HCT116 (cell line): Measurements from ENCODE around the gene FBXW8. TPM values are rescaled to one million over a fixed set of nuclear protein-coding genes. Genes with fewer than 3 reads are reported as not detected.

Source experiments
- ATAC-seq: fragments of 200-7000 bp; cut with Tn5 transposase; 2 replicates; pipeline ENCODE4 v1.9.1; 2020; ENCODE audit warnings: mild to moderate bottlenecking, moderate library complexity
- BruUV-seq: library from RNA; stranded (reverse); fragments of 400-500 nt; replicated peaks from 2 replicates; lab custom pipeline; 2021; lab: Mats Ljungman, UMichigan
- CTCF ChIA-PET: fragments of 300-600 bp; sonication (Branson Sonifier 250); formaldehyde crosslinking; loops from one replicate; lab custom pipeline; 2021; ENCODE audit warnings: antibody characterized with exemption; lab: Charles Lee
- POLR2A ChIA-PET: fragments of 300-600, 350-600 bp; sonication (Branson Sonifier 250); formaldehyde crosslinking; loops from one replicate; lab custom pipeline; 2021; ENCODE audit warnings: antibody characterized with exemption; lab: Charles Lee
- RAD21 ChIA-PET, 2 experiments: fragments of 300-600 bp; sonication (Branson Sonifier 250); formaldehyde crosslinking; loops; one replicate each; lab custom pipeline; 2023; ENCODE audit warnings: low total read pairs in 2 of 2; ENCODE audit not compliant: uncharacterized antibody in 2 of 2, unreplicated experiment in 2 of 2, low non-redundant PET in 1 of 2; lab: Charles Lee
- DNase-seq: peaks from one replicate; pipeline ENCODE4 v3.0.0-alpha.2; 2010; ENCODE audit warnings: low read depth, low spot score
- H2AFZ ChIP-seq: fragments of 200-600 bp; shearing (Covaris generic), sonication (generic); 2 replicates; pipeline ENCODE4 v1.6.1; 2017; ENCODE audit warnings: low read depth, mixed run types, mixed read lengths, antibody characterized with exemption, low read length; ENCODE audit not compliant: poor library complexity, severe bottlenecking
- H3K27ac ChIP-seq: 2 replicates; pipeline ENCODE4 v1.5.1; 2012; ENCODE audit warnings: low read depth, low read length
- H3K27me3 ChIP-seq: fragments of 200-600 bp; sonication (generic); 2 replicates; pipeline ENCODE4 v1.6.1; 2016; ENCODE audit warnings: mixed run types, low read length, mixed read lengths; ENCODE audit not compliant: insufficient read depth
- H3K36me3 ChIP-seq, 2 experiments: fragments of 200-500 bp in 1 of 2; fragments of 200-600 bp in 1 of 2; sonication (Bioruptor generic) in 1 of 2; sonication (generic) in 1 of 2; 2 replicates each; pipeline versions ENCODE4 v1.5.1 to v1.6.1; 2014 to 2016; ENCODE audit warnings: low read length in 2 of 2, inconsistent platforms in 1 of 2, mixed read lengths in 1 of 2, mixed run types in 1 of 2; ENCODE audit not compliant: insufficient read depth in 2 of 2, control insufficient read depth in 1 of 2
- H3K4me1 ChIP-seq, 2 experiments: fragments of 200-600 bp in 1 of 2; sonication (generic) in 1 of 2; 2 replicates each; pipeline versions ENCODE4 v1.5.1 to v1.6.1; 2012 to 2017; ENCODE audit warnings: low read length in 2 of 2, inconsistent platforms in 1 of 2, mild to moderate bottlenecking in 1 of 2, mixed read lengths in 1 of 2, mixed run types in 1 of 2, moderate library complexity in 1 of 2; ENCODE audit not compliant: insufficient read depth in 2 of 2, control insufficient read depth in 1 of 2
- H3K4me2 ChIP-seq: fragments of 200-600 bp; sonication (generic); 2 replicates; pipeline ENCODE4 v1.6.1; 2017; ENCODE audit warnings: mixed run types, low read length, mixed read lengths
- H3K4me3 ChIP-seq, 2 experiments: fragments of 200-600 bp in 1 of 2; sonication (generic) in 1 of 2; replicated peaks in 1 of 2; 2 replicates each; pipeline ENCODE4 v1.5.1; 2011 to 2016; ENCODE audit warnings: low read length in 2 of 2, control low read depth in 1 of 2, low read depth in 1 of 2, mild to moderate bottlenecking in 1 of 2, mixed read lengths in 1 of 2, mixed run types in 1 of 2
- H3K79me2 ChIP-seq: fragments of 200-600 bp; sonication (generic); 2 replicates; pipeline ENCODE4 v1.6.1; 2017; ENCODE audit warnings: mild to moderate bottlenecking, mixed run types, low read length, moderate library complexity, mixed read lengths; ENCODE audit not compliant: insufficient read depth
- H3K9ac ChIP-seq: fragments of 200-600 bp; sonication (generic); 2 replicates; pipeline ENCODE4 v1.6.1; 2016; ENCODE audit warnings: low read length, mixed read lengths
- H3K9me2 ChIP-seq: fragments of 200-600 bp; sonication (generic), shearing (Covaris generic); 2 replicates; pipeline ENCODE4 v1.6.1; 2017; ENCODE audit warnings: mixed run types, mild to moderate bottlenecking, moderate library complexity; ENCODE audit not compliant: insufficient read depth
- H3K9me3 ChIP-seq, 2 experiments: fragments of 200-500 bp in 1 of 2; fragments of 200-600 bp in 1 of 2; sonication (Bioruptor generic) in 1 of 2; sonication (generic) in 1 of 2; 2 replicates each; pipeline ENCODE4 v1.6.1; 2014 to 2017; ENCODE audit warnings: low read length in 2 of 2, mixed read lengths in 2 of 2, inconsistent platforms in 1 of 2, low read depth in 1 of 2, mild to moderate bottlenecking in 1 of 2, mixed run types in 1 of 2, moderate library complexity in 1 of 2; ENCODE audit not compliant: control insufficient read depth in 1 of 2, insufficient read depth in 1 of 2
- H4K20me1 ChIP-seq: fragments of 200-600 bp; sonication (generic), shearing (Covaris generic); 2 replicates; pipeline ENCODE4 v1.6.1; 2017; ENCODE audit warnings: mixed run types, mild to moderate bottlenecking, moderate library complexity; ENCODE audit not compliant: insufficient read depth
- CEBPB ChIP-seq: IDR thresholded peaks from 2 replicates; pipeline ENCODE4 v1.6.1; 2012; ENCODE audit warnings: low read depth
- CTCF ChIP-seq, 3 experiments: fragments of 200-600 bp in 1 of 3; sonication (generic) in 1 of 3; IDR thresholded peaks in 2 of 3; conservative IDR thresholded peaks in 1 of 3; 2 replicates each; pipeline ENCODE4 v1.5.1; 2012 to 2017; ENCODE audit warnings: low read depth in 2 of 3, low read length in 2 of 3, antibody characterized with exemption in 1 of 3, borderline replicate concordance in 1 of 3, control low read depth in 1 of 3, mild to moderate bottlenecking in 1 of 3, mixed read lengths in 1 of 3, mixed run types in 1 of 3, moderate library complexity in 1 of 3; ENCODE audit not compliant: insufficient read depth in 1 of 3
- EGR1 ChIP-seq: IDR thresholded peaks from 2 replicates; pipeline ENCODE4 v1.6.1; 2012; ENCODE audit warnings: low read depth
- ELF1 ChIP-seq: IDR thresholded peaks from 2 replicates; pipeline ENCODE4 v1.6.1; 2012; ENCODE audit warnings: low read depth, borderline replicate concordance
- EZH2phosphoT487 ChIP-seq: fragments of 200-600 bp; IDR thresholded peaks from 2 replicates; pipeline ENCODE4 v1.6.1; 2018; ENCODE audit warnings: antibody characterized with exemption, borderline replicate concordance
- FOSL1 ChIP-seq: IDR thresholded peaks from 2 replicates; pipeline ENCODE4 v1.6.1; 2012; ENCODE audit warnings: low read depth
- JUND ChIP-seq: IDR thresholded peaks from 2 replicates; pipeline ENCODE4 v1.6.1; 2012
- MAX ChIP-seq: IDR thresholded peaks from 2 replicates; pipeline ENCODE4 v1.6.1; 2012
- RAD21 ChIP-seq: IDR thresholded peaks from 2 replicates; pipeline ENCODE4 v1.6.1; 2012; ENCODE audit warnings: low read depth, mild to moderate bottlenecking
- SP1 ChIP-seq: IDR thresholded peaks from 2 replicates; pipeline ENCODE4 v1.6.1; 2012; ENCODE audit warnings: low read depth
- SRF ChIP-seq: IDR thresholded peaks from 2 replicates; pipeline ENCODE4 v1.6.1; 2012; ENCODE audit warnings: low read depth
- TCF7L2 ChIP-seq: IDR thresholded peaks from 2 replicates; pipeline ENCODE4 v1.7.0; 2011; ENCODE audit warnings: borderline replicate concordance, inconsistent platforms; ENCODE audit not compliant: insufficient read depth, insufficient read length; ENCODE audit errors: extremely low read depth
- YY1 ChIP-seq: IDR thresholded peaks from 2 replicates; pipeline ENCODE4 v1.6.1; 2011; ENCODE audit warnings: low read length, low read depth, moderate library complexity, mild to moderate bottlenecking; ENCODE audit not compliant: insufficient replicate concordance; ENCODE audit errors: extremely low read depth
- ZBTB33 ChIP-seq: IDR thresholded peaks from 2 replicates; pipeline ENCODE4 v1.6.1; 2011; ENCODE audit warnings: mild to moderate bottlenecking, low read length, moderate library complexity; ENCODE audit not compliant: insufficient replicate concordance; ENCODE audit errors: extremely low read depth
- ZFX ChIP-seq: fragments of 450-650 bp; IDR thresholded peaks from 2 replicates; pipeline ENCODE4 v1.6.1; 2017
- ZNF274 ChIP-seq: fragments of 200-500 bp; sonication (Bioruptor generic); IDR thresholded peaks from 2 replicates; pipeline ENCODE4 v1.6.1; 2014; ENCODE audit warnings: mild to moderate bottlenecking, low read depth, low read length, inconsistent platforms
- intact Hi-C: fragments of 100-400 bp; cut with micrococcal nuclease; formaldehyde crosslinking; loops from 2 replicates; pipeline ENCODE4 v1.10.0; 2022
- total RNA-seq: library from RNA; stranded (reverse); gene quantifications from one replicate; pipeline ENCODE4 v1.2.1, GENCODE V29; 2021; ENCODE audit not compliant: unreplicated experiment
- TF ChIP-seq, protein P1 (sequence below): IDR thresholded peaks from 2 replicates; pipeline ENCODE4 v1.6.1; 2012

The FBXW8 gene
- total RNA-seq, 1 experiment from 2014 or later: 14.6 TPM

GRCh38 chr12:117000316-117000715 is 89.6 kb downstream of the FBXW8 start:
- no peak overlapping the region for H3K4me3 ChIP-seq
- intact Hi-C loops: no loop called here
- no peaks in the 10 kb centered on the region for H3K9me2 ChIP-seq
- H3K27me3 ChIP-seq: no peaks in the 10 kb centered on the region
- RAD21 ChIA-PET: no interaction called here
- POLR2A ChIA-PET: no interaction called here
- H3K36me3 ChIP-seq: no peaks in the 10 kb centered on the region
- DNase-seq (no peak), ATAC-seq (no peak)
- no TSS peak for BruUV-seq
- no peaks in the 10 kb centered on the region for H3K4me1 ChIP-seq
- no peak overlapping the region for H2AFZ ChIP-seq
- no peaks in the 10 kb centered on the region for H3K79me2 ChIP-seq
- no peak overlapping the region for H3K4me2 ChIP-seq
- TF ChIP-seq ZFX (no peak), RAD21 (no peak), ZNF274 (no peak), SP1 (no peak), SRF (no peak), EGR1 (no peak), YY1 (no peak), CEBPB (no peak), EZH2phosphoT487 (no peak), MAX (no peak), JUND (no peak), ELF1 (no peak), FOSL1 (no peak), TCF7L2 (no peak), CTCF (IDR thresholded peaks at IDR 0.05 in 2 of 3, conservative IDR thresholded peaks at IDR 0.05 in 1 of 3; ENCODE audit: borderline replicate concordance in 1 of 3, insufficient read depth in 1 of 3, low read depth in 2 of 3, low read length in 2 of 3) (no peak), ZBTB33 (no peak)
- TF ChIP-seq, protein P1, sequence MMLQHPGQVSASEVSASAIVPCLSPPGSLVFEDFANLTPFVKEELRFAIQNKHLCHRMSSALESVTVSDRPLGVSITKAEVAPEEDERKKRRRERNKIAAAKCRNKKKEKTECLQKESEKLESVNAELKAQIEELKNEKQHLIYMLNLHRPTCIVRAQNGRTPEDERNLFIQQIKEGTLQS: no peak
- H4K20me1 ChIP-seq: no peaks in the 10 kb centered on the region
- no peak overlapping the region for H3K27ac ChIP-seq
- CTCF ChIA-PET: no interaction called here
- H3K9me3 ChIP-seq: no peaks in the 10 kb centered on the region
- H3K9ac ChIP-seq: no peak overlapping the region
